ENCODE results near the gene CYP24A1. TPM values are rescaled to one million over a fixed set of nuclear protein-coding genes. Genes with fewer than 3 reads are reported as not detected.
"Not testable (repeated sequence)": the region's sequence is repeated elsewhere in the genome, so short reads cannot be mapped to it uniquely, and the experiment has no call there.

CYP24A1 gene
- total RNA-seq, 4 donors from 2014 or later, result 0.69 TPM; not detected in 3

DNA sequence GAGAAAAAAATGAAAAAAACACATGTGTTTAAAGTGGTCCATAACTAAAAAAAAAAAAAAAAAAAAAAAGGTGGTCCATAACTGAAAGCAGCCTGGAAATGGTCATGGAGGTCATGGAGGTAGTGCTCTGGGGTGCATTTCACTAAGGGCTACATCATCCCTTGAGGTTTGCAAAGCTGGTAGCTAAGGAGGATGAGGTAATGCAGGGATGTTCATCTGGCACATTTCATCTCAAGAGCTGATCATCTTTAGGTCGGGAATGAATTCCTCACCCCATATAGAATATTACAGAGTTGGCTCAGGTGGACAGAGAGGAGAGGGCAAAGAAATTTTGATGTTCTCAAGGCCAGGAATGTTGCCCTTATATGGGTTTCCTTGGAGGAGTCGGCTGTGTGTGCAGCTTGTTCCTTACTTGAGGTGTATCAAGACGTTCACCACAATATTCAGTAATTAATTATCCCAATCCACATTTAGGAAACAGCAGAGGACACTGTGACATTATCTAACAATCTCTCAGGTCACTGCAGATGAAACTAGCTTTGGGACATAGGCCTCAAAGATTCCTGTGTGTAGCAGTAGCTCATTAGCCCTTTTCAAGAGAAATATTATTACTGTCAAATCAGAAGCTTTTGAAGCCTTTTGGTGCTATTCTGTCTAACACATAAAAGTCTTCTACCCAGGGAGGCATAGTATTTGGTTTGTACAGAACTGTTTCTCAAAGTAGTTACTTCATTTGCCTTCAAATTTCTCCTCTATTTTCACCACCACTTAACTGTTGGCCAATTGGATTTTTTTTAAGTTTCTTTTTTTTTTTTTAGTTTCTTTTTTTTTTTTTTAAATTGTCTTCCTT, 46.8 kb downstream of the CYP24A1 start:
- peaks cover 11% of the 10 kb centered on the region for H3K27me3 ChIP-seq
- H3K9me3 ChIP-seq, result peaks cover 0 to 6% (median 0%) of the 10 kb centered on the region in 3 donors
- no peak for TF ChIP-seq EP300 (IDR thresholded peaks at IDR 0.05)
- TF ChIP-seq POLR2A (IDR thresholded peaks at IDR 0.05), result no peak
- TF ChIP-seq, protein P1, sequence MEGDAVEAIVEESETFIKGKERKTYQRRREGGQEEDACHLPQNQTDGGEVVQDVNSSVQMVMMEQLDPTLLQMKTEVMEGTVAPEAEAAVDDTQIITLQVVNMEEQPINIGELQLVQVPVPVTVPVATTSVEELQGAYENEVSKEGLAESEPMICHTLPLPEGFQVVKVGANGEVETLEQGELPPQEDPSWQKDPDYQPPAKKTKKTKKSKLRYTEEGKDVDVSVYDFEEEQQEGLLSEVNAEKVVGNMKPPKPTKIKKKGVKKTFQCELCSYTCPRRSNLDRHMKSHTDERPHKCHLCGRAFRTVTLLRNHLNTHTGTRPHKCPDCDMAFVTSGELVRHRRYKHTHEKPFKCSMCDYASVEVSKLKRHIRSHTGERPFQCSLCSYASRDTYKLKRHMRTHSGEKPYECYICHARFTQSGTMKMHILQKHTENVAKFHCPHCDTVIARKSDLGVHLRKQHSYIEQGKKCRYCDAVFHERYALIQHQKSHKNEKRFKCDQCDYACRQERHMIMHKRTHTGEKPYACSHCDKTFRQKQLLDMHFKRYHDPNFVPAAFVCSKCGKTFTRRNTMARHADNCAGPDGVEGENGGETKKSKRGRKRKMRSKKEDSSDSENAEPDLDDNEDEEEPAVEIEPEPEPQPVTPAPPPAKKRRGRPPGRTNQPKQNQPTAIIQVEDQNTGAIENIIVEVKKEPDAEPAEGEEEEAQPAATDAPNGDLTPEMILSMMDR (IDR thresholded peaks at IDR 0.05), result no peak
- no peak for TF ChIP-seq POLR2AphosphoS5 (IDR thresholded peaks at IDR 0.05)
- H3K27ac ChIP-seq, result no peak overlapping the region
- no peaks in the 10 kb centered on the region for H3K36me3 ChIP-seq
- H3K4me1 ChIP-seq, result no peaks in the 10 kb centered on the region
- H3K4me3 ChIP-seq, result no peak overlapping the region
- ATAC-seq, result no peak
- 59 to 63% methylated on average over 3 of the region's 3 CpGs for WGBS, 2 donors (ENCODE audit: low coverage in 1 of 2)

DNA sequence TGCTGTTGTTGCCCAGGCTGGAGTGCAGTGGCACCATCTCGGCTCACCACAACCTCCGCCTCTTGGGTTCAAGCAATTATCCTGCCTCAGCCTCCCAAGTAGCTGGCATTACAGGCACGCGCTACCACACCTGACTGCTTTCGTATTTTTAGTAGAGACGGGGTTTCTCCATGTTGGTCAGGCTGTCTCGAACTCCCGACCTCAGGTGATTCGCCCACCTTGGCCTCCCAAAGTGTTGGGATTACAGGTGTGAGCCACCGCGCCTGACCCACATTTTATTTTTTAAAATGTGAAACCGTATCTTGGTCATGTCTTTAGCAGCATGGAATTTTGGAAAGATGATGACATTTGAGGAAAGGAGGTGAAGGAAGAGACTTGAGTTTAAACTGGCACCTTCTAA, 47.5 kb downstream of the CYP24A1 start:
- not testable (repeated sequence) for ATAC-seq, H3K36me3 ChIP-seq, H3K9me3 ChIP-seq, H3K27me3 ChIP-seq, H3K27ac ChIP-seq, H3K4me1 ChIP-seq, H3K4me3 ChIP-seq
- WGBS, 2 donors (ENCODE audit: low coverage in 1 of 2), result 83 to 96% methylated on average over 6 to 12 of the region's 12 CpGs

DNA sequence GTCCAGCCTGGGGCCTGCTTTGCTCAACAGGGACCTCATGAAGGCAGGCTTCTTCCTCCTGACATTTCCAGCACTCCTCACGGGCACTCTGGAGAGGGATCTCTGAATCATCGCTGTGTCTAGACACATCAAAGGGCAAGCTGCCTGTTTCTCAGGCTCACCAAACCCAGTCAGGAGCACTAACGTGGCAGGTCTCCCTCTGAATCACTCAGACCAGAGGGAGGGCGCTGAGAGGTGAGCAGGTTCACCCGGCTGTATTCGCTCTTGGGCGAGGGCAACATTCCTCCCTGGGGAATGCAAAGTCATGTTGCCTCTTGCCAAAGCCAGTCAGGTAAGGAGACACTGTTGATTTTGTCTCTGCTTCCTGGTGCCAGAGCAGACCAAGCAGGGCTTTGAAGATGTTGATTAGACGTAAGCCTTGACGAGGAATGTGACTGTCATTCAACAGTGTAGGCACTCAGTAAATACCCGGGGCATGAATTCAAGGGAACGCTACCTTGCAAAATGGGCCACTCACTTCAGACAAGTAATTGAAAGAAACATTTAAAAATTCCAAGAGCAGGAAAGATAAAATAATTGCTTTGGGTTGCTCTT, 50.1 kb downstream of the CYP24A1 start:
- no peak for ATAC-seq
- WGBS, 2 donors (ENCODE audit: low coverage in 1 of 2), result 79 to 96% methylated on average over 4 of the region's 11 CpGs

DNA sequence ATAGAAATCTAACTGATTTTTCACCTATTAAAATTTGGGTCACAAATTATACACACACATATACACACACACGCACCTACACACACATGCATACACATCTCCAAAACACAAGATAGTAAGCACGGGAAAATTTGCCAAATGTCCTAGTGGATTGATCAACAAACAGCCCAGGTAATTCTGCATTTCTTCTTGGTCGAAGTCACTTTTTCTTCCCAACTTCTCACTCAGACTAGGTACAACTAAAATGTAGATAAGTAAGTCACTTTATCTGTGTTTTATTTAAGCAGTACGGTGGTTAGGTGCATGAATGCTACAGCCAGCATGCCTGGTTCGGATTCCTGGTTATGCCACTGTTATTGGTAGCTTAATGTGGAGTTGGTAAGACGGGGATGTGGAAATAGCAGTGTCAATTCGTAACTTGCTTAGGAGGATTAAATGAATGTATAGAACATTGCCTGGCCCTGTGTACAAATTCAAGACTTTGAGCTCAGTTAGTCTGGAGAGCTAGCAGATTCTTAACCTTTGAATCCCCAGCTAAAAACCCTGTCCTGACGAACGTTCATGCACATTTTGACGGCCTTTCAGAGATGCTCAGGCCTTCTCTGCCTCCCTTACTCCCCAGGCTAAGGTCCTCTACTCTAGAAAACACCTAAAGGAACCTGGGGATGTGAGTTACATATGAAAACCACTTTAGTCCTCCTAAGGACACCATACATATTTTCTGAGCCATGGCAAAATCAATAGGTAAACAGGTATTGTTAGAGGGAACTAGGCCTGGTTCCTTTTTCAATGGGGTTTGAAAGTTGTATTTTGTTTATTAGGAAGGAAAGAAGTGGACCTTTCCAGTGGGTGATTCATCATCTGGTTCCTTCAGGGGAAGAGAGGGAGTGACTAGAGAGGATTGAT, 50.9 kb downstream of the CYP24A1 start:
- Histone ChIP-seq H3K27me3 (no peaks in the 10 kb centered on the region), H3K4me1 (no peaks in the 10 kb centered on the region), H3K9me3 (no peaks in the 10 kb centered on the region), H3K4me3 (no peak overlapping the region), H3K27ac (no peak overlapping the region), H3K36me3 (no peaks in the 10 kb centered on the region)
- TF ChIP-seq, protein P1 (IDR thresholded peaks at IDR 0.05), result no peak
- TF ChIP-seq EP300 (IDR thresholded peaks at IDR 0.05), result no peak
- no peak for ATAC-seq
- 75 to 78% methylated on average over 8 to 10 of the region's 10 CpGs for WGBS, 2 donors (ENCODE audit: low coverage in 1 of 2)

More for the DNA sequence above, 50.1 kb downstream of the CYP24A1 start:
- Histone ChIP-seq H3K27me3 (no peaks in the 10 kb centered on the region), H3K9me3 (no peaks in the 10 kb centered on the region), H3K4me1 (no peaks in the 10 kb centered on the region), H3K4me3 (no peak overlapping the region), H3K27ac (no peak overlapping the region), H3K36me3 (no peaks in the 10 kb centered on the region)
- TF ChIP-seq POLR2AphosphoS5 (IDR thresholded peaks at IDR 0.05), result no peak
- TF ChIP-seq EP300 (IDR thresholded peaks at IDR 0.05), result no peak
- TF ChIP-seq, protein P1 (IDR thresholded peaks at IDR 0.05), result no peak

DNA sequence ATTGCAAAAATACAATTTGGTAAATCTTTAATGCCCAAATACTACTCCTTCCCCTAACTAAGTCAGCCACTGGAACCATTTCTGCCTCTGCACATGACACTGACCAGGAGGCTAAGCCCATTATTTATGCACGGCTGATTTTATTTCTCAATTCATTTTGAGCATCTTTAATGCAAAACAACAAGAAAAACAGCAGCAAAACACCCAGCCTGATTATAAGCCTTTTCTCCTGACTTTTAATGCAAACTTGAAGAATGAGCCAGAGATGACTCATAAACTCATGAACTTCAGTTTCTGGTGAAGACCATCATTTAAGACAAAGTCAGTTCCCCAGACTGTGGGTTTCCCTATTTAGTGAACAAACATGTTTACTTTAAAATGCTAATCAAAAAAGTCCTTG, 51.6 kb downstream of the CYP24A1 start:
- no peaks in the 10 kb centered on the region for H3K4me1 ChIP-seq
- TF ChIP-seq POLR2A (IDR thresholded peaks at IDR 0.05) (no peak), POLR2AphosphoS5 (IDR thresholded peaks at IDR 0.05) (no peak), EP300 (IDR thresholded peaks at IDR 0.05) (no peak)
- TF ChIP-seq, protein P1 (IDR thresholded peaks at IDR 0.05), result no peak
- ATAC-seq, result no peak
- whole genome bisulfite sequencing, 2 donors (ENCODE audit: low coverage in 1 of 2), result 62 to 88% methylated on average over 1 of the region's 1 CpG
- H3K4me3 ChIP-seq, result no peak overlapping the region
- H3K27me3 ChIP-seq, result no peaks in the 10 kb centered on the region
- no peak overlapping the region for H3K27ac ChIP-seq
- no peaks in the 10 kb centered on the region for H3K36me3 ChIP-seq
- no peaks in the 10 kb centered on the region for H3K9me3 ChIP-seq

Measured in gastroesophageal sphincter (tissue), 4 donors.